Duodenal mucosa (tissue), 2 donors: ENCODE measurements around the gene CENPP.

ENCODE experiments used
- H3K27ac ChIP-seq: one replicate; pipeline ENCODE4 v1.7.0; 2013; ENCODE audit warnings: low read depth, low read length
- H3K27me3 ChIP-seq, 2 donors: one replicate each; pipeline ENCODE4 v1.7.0; 2013; ENCODE audit warnings: low read length in 2 of 2, control low read depth in 1 of 2; ENCODE audit not compliant: insufficient read depth in 2 of 2, control insufficient read depth in 1 of 2
- H3K36me3 ChIP-seq, 2 donors: one replicate each; pipeline ENCODE4 v1.7.0; 2013; ENCODE audit warnings: low read length in 2 of 2, control low read depth in 1 of 2; ENCODE audit not compliant: insufficient read depth in 2 of 2, control insufficient read depth in 1 of 2
- H3K4me1 ChIP-seq, 2 donors: one replicate each; pipeline ENCODE4 v1.7.0; 2013; ENCODE audit warnings: low read length in 2 of 2, control low read depth in 1 of 2; ENCODE audit not compliant: insufficient read depth in 2 of 2, control insufficient read depth in 1 of 2
- H3K4me3 ChIP-seq, 2 donors: one replicate each; pipeline ENCODE4 v1.7.0; 2013; ENCODE audit warnings: low read length in 2 of 2, low read depth in 1 of 2
- H3K9ac ChIP-seq, 2 donors: one replicate each; pipeline ENCODE4 v1.7.0; 2013; ENCODE audit warnings: low read length in 2 of 2, low read depth in 1 of 2
- H3K9me3 ChIP-seq, 2 donors: one replicate each; pipeline ENCODE4 v1.7.0; 2013; ENCODE audit warnings: low read length in 2 of 2, control low read depth in 1 of 2; ENCODE audit not compliant: control insufficient read depth in 1 of 2

Gene CENPP

DNA sequence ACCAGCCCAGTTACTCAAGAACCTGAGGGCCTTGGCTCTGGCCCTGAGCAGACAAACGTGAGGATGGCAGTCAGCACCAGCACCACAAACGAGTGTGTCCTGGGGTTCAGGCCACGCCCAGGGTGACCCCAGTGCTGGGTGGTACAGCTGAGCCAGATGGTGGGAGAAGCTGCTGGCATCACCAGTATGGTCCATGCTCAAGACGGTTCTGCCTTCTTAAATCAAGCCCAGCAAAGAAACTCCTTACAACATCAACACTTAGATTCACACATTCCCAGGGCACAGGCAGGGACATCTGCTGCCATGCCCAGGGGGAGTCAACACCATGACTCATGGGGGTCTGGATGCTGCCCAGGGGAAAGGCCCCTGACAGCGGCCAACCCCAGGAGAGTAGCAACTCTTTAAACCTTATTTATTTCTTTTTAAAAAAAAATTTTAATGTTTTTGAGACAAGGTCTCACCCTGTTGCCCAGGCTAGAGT, 312.9 kb downstream of the CENPP start:
- H3K4me1 ChIP-seq: peaks cover 0 to 3% of the 10 kb centered on the region in 2 donors
- no peak overlapping the region for H3K9ac ChIP-seq
- H3K4me3 ChIP-seq: no peak overlapping the region
- no peak overlapping the region for H3K27ac ChIP-seq
- no peaks in the 10 kb centered on the region for H3K27me3 ChIP-seq
- H3K36me3 ChIP-seq: peaks cover 31 to 97% of the 10 kb centered on the region in 2 donors
- H3K9me3 ChIP-seq: no peaks in the 10 kb centered on the region

DNA sequence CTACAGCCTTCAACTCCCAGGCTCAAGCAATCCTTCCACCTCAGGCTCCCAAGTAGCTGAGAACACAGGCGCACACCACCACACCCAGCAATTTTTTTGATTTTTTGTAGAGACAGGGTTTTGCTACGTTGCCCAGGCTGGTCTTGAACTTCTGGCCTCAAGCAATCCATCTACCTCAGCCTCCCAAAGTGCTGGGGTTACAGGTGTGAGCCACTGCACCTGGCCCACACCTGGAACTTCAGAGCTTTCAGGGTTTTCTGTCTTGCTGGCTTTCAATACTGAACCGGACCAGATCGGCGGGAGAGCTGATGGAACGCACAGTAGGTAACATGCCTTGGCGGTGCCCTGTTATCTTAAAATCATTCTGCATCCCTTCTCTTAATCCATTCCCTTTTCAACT, 313.4 kb downstream of the CENPP start:
- no peak overlapping the region for H3K4me3 ChIP-seq
- H3K9ac ChIP-seq: no peak overlapping the region
- no peaks in the 10 kb centered on the region for H3K9me3 ChIP-seq
- H3K36me3 ChIP-seq: peaks cover 34 to 97% of the 10 kb centered on the region in 2 donors
- peaks cover 0 to 3% of the 10 kb centered on the region in 2 donors for H3K4me1 ChIP-seq
- H3K27me3 ChIP-seq: no peaks in the 10 kb centered on the region
- H3K27ac ChIP-seq: no peak overlapping the region

DNA sequence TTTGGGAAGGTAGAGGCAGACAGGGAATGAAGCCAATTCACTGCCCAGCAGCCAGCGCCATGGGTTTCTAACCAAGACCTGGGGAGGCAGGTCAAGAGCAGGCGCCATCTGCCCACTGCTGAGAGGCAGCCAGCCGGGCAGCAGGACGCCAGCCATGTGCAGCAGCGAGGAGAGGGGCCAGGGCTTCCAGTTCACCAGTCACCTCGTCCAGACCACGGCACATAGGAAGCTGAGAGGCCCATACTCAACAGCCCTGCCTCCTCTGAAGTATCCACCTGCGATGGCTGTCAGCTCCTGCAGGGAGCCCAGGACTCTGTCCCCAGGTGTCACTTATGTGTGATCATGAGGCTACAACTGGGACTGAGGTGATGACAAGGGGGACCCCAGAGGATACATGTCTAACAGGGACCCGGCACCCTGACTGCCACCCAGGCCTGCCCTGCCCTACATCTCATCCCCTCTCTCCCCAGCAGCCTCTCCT, 314.1 kb downstream of the CENPP start:
- H3K36me3 ChIP-seq: peaks cover 34 to 98% of the 10 kb centered on the region in 2 donors
- H3K4me1 ChIP-seq: no peaks in the 10 kb centered on the region
- no peaks in the 10 kb centered on the region for H3K27me3 ChIP-seq
- no peaks in the 10 kb centered on the region for H3K9me3 ChIP-seq
- H3K27ac ChIP-seq: no peak overlapping the region
- no peak overlapping the region for H3K9ac ChIP-seq
- no peak overlapping the region for H3K4me3 ChIP-seq

DNA sequence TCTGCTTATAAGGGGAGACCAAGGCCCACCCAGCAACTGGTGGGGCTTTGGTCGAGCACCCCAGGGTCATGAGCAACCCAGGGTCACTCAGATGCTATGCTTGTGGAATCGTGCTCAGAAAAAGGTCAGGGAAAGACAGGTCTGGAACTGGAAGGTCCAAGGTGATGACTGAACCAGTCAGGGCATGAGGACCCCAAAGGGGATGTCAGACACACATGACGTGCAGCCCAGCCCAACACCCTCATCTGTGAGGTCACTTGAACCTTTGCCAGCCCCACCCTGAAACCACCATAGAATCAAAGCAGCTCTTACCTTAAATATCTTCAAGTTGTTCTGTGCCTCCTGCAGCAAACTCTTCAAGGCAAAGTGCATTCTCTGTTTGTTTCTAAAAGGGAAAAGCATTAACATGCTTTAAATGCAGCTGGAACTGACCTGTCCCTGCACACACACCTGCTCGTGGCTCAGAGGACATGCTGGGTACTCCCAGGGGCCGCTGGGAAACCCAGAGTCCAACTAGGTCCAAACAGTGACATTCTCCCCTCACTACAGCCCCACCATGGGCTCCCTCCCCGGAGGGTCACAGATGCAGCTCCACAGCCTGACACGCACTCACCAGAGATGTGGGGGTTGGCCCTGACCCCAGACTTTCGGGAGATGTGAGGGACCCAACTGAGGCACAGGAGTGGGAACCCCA, 314.8 kb downstream of the CENPP start:
- Histone ChIP-seq H3K4me3 (no peak overlapping the region), H3K9ac (no peak overlapping the region), H3K27me3 (no peaks in the 10 kb centered on the region), H3K27ac (no peak overlapping the region), H3K36me3 (peaks cover 28 to 97% of the 10 kb centered on the region in 2 donors), H3K9me3 (no peaks in the 10 kb centered on the region), H3K4me1 (no peaks in the 10 kb centered on the region)

DNA sequence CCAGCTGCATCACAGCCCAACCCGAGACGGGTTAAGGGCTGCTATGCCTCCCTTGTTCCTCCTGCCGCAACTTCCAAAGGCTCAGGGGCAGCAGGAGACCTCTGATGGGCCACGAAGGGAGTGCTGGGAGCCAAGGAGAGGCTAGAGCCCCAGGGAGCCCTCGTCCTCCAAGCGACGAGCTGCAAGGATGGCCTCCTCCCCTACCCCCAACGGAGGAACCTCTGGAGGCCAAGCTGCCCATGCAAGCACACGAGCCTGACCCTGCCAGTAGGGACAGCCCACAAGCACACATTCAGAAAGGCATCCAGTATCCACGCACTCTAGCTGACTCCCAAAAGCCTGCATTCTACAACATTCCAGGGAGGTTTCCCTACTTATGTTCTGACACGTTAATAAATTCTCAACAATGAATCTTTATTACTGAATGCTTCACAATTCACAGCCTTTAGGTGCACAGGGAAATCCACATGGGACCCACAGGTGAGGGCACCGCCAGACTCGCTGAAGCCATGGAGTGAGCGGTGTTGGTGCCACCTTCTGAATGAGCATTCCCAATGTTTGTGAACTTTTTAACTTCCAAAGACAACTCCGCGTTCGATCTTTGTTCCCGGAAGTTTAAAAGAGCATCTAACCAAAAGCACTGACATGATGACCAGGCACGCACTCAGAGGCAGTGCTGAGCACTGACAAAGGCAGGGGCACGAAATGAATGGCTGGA, 315.5 kb downstream of the CENPP start:
- Histone ChIP-seq H3K4me3 (no peak overlapping the region), H3K36me3 (peaks cover 28 to 97% of the 10 kb centered on the region in 2 donors), H3K27ac (no peak overlapping the region), H3K27me3 (no peaks in the 10 kb centered on the region), H3K4me1 (no peaks in the 10 kb centered on the region), H3K9me3 (no peaks in the 10 kb centered on the region), H3K9ac (no peak overlapping the region)

DNA sequence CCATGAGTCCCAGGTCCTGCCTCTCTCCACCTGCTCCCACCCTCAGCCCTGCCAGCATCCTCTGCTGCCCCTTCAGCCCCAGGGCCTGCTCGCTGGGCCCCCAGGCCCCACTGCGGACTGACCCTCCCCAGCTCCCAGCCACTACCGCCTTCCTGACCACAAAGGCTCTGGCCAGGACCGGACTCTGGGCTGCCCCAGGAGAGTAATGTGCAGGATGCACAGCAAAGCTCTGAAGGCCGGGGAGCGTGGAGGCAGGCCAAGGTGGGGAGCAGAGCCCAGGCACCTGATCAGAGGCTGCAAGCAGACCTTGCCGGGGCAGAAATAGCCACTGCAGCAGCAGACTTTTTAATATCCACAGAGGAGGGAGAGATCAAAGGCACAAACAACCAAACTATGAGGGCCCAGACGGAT, 316.3 kb downstream of the CENPP start:
- H3K36me3 ChIP-seq: peaks cover 28 to 91% of the 10 kb centered on the region in 2 donors
- H3K4me1 ChIP-seq: no peaks in the 10 kb centered on the region
- no peaks in the 10 kb centered on the region for H3K27me3 ChIP-seq
- H3K9ac ChIP-seq: no peak overlapping the region
- no peak overlapping the region for H3K27ac ChIP-seq
- no peaks in the 10 kb centered on the region for H3K9me3 ChIP-seq
- no peak overlapping the region for H3K4me3 ChIP-seq

DNA sequence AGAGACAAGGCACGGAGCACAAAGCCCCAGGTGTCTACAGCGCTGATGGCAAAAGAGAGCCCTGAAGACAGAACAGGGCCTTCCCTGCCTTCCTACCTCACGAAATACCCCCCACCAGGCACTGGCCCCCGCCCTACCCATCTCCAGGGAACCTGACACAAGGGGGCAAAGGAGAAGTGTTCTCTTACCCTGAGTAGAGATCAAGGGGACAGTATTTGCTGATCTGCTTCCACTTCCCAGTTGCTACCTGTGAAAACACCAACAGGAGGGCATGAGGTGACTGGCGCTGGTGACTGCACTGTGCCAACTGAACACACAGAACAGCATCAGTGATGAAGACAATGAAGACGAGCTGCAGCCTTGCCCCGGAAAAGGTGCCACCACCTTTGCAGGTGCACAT, 316.8 kb downstream of the CENPP start:
- Histone ChIP-seq H3K9ac (no peak overlapping the region), H3K36me3 (peaks cover 23 to 89% of the 10 kb centered on the region in 2 donors), H3K9me3 (no peaks in the 10 kb centered on the region), H3K27me3 (no peaks in the 10 kb centered on the region), H3K4me3 (no peak overlapping the region), H3K27ac (no peak overlapping the region), H3K4me1 (no peaks in the 10 kb centered on the region)

DNA sequence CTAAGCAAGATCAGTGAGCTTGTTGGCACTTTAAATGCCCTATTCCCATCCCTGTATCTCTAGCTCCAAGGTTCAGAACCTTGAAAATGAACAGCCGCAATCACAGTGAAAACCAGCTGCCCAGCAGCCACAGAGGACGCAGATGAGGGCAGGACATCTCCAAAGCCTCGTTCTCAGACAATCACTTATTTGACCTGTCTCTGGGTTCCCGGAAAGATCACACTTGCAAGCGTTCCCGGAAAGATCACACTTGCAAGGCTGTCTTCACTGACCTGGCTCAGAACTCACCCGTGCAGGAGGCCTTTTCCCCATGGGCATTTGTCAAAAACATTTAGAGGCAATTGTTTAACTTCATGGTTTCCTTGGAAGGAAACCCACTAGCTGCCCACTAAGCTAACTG, 318.5 kb downstream of the CENPP start:
- Histone ChIP-seq H3K9me3 (no peaks in the 10 kb centered on the region), H3K36me3 (peaks cover 32 to 89% of the 10 kb centered on the region in 2 donors), H3K4me3 (no peak overlapping the region), H3K9ac (no peak overlapping the region), H3K27me3 (no peaks in the 10 kb centered on the region), H3K27ac (no peak overlapping the region), H3K4me1 (no peaks in the 10 kb centered on the region)

DNA sequence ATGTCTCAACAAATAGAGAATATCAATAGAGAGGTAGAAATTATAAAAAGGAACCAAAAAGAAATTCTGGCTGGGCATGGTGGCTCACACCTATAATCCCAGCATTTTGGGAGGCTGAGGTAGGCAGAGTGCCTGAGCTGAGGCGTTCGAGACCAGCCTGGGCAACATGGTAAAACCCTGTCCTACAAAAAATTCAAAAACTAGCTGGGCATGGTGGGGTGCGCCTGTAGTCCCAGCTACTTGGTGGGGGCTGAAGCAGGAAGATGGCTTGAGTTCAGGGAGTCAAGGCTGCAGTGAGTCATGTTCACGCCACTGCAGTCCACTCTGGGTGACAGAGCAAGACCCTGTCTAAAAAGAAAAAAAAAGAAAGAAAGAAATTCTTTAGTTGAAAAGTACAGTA, 319.3 kb downstream of the CENPP start:
- Histone ChIP-seq H3K27ac (no peak overlapping the region), H3K27me3 (no peaks in the 10 kb centered on the region), H3K9ac (no peak overlapping the region), H3K36me3 (peaks cover 34 to 86% of the 10 kb centered on the region in 2 donors), H3K9me3 (no peaks in the 10 kb centered on the region), H3K4me3 (no peak overlapping the region), H3K4me1 (no peaks in the 10 kb centered on the region)

DNA sequence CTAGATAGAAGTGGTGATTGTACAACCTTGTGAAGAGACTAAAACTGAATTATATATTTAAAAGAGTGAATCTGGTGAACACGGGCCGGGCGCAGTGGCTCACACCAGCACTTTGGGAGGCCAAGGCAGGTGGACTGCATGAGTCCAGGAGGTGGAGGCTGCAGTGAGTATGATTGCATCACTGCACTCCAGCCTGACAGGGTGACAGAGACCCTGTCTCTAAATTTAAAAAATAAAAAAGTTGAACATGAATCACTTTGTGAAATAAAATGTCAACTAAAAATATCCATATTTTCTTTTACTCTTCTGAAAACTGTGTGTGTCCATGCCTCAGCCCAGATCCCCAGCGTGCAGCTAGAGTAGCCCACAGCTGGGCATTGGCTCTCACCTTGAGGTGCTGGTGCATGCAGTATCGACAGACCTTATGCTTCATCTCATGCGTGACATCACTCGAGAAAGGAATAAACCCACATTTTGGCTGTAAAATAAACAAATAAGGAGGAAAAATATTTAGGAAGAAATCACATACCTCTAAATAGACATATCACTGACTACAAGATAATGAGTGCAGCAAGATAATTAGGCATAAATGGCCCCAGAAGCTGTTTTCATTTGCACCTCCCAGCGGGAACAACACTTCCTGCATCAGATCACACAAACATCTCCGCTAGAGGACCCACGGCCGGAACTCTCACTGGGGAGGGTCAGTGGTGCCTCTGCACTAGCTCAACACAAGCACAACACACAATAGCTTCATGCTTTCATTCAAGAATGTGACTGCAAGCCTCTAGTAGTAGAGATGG, 322.1 kb downstream of the CENPP start:
- no peaks in the 10 kb centered on the region for H3K9me3 ChIP-seq
- no peak overlapping the region for H3K27ac ChIP-seq
- no peaks in the 10 kb centered on the region for H3K27me3 ChIP-seq
- no peaks in the 10 kb centered on the region for H3K4me1 ChIP-seq
- H3K36me3 ChIP-seq: peaks cover 33 to 77% of the 10 kb centered on the region in 2 donors
- no peak overlapping the region for H3K9ac ChIP-seq
- H3K4me3 ChIP-seq: no peak overlapping the region
